SW 1271 (cell line): ENCODE measurements around the gene TOMM40.
"Not testable (repeated sequence)": the region's sequence is repeated elsewhere in the genome, so short reads cannot be mapped to it uniquely, and the experiment has no call there.

Source experiments
- DNase-seq, 2 experiments: peaks; one replicate each; lab custom pipeline; 2025; lab: John Stamatoyannopoulos, UW

TOMM40 gene

GRCh38 chr19:44897835-44898234 lies 6.8 kb downstream of the TOMM40 start:
- no peak for DNase-seq

DNA sequence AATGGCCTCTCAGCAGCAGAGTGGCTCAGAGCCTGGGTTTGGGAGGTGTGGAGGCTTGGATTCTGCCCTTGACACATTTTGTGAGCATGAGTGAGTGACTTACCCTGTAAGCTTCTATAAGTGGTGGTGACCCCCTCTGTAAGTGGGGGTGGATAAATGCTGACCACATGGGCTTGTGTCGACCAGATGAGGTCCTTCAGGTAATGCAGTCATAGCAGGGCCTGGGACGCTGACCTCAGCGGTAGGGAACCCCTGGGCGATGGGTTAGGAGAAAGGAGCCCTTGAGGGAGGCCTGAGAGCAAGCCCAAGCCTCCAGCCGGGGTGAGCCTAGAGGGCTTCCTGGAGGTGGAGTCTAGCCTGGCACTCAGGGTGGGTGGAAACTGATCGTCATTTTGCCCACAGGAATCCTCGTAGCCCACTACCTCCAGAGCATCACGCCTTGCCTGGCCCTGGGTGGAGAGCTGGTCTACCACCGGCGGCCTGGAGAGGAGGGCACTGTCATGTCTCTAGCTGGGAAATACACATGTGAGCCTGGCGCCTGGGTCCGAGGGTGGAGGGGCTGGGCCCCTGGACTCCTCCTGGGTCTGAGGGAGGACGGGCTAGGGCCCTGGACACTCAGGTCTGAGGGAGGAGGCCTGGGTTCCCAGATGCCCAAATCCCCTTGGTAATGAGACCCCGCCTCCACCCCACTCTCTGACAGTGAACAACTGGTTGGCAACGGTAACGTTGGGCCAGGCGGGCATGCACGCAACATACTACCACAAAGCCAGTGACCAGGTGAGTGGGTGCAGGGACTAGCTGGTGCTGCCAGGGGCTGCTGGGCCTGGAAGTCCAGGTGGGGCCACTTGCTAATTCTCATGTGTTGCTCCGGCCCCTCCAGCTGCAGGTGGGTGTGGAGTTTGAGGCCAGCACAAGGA lies 9.5 kb downstream of the TOMM40 start:
- no peak for DNase-seq

- DNase-seq: no peak
These were observed 12.2 kb downstream of the TOMM40 start for GRCh38 chr19:44903216-44903601.

DNA sequence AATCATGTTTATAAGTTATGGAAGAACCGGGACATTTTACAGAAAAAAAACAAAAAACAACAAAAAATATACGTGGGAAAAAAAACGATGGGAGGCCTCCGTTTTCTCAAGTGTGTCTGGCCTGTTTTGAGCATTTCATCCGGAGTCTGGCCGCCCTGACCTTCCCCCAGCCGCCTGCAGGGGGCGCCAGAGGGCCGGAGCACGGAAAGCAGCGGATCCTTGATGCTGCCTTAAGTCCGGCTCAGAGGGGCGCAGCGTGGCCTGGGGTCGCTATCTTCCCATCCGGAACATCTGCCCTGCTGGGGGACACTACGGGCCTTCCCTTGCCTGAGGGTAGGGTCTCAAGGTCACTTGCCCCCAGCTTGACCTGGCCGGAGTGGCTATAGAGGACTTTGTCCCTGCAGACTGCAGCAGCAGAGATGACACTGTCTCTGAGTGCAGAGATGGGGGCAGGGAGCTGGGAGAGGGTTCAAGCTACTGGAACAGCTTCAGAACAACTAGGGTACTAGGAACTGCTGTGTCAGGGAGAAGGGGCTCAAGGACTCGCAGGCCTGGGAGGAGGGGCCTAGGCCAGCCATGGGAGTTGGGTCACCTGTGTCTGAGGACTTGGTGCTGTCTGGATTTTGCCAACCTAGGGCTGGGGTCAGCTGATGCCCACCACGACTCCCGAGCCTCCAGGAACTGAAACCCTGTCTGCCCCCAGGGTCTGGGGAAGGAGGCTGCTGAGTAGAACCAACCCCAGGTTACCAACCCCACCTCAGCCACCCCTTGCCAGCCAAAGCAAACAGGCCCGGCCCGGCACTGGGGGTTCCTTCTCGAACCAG lies 12.8 kb downstream of the TOMM40 start:
- peak; percentile 29 to 42 for DNase-seq

DNA sequence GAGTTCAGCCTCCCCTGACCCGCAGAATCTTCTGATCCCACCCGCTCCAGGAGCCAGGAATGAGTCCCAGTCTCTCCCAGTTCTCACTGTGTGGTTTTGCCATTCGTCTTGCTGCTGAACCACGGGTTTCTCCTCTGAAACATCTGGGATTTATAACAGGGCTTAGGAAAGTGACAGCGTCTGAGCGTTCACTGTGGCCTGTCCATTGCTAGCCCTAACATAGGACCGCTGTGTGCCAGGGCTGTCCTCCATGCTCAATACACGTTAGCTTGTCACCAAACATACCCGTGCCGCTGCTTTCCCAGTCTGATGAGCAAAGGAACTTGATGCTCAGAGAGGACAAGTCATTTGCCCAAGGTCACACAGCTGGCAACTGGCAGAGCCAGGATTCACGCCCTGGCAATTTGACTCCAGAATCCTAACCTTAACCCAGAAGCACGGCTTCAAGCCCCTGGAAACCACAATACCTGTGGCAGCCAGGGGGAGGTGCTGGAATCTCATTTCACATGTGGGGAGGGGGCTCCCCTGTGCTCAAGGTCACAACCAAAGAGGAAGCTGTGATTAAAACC lies 13.5 kb downstream of the TOMM40 start:
- DNase-seq: no peak

DNA sequence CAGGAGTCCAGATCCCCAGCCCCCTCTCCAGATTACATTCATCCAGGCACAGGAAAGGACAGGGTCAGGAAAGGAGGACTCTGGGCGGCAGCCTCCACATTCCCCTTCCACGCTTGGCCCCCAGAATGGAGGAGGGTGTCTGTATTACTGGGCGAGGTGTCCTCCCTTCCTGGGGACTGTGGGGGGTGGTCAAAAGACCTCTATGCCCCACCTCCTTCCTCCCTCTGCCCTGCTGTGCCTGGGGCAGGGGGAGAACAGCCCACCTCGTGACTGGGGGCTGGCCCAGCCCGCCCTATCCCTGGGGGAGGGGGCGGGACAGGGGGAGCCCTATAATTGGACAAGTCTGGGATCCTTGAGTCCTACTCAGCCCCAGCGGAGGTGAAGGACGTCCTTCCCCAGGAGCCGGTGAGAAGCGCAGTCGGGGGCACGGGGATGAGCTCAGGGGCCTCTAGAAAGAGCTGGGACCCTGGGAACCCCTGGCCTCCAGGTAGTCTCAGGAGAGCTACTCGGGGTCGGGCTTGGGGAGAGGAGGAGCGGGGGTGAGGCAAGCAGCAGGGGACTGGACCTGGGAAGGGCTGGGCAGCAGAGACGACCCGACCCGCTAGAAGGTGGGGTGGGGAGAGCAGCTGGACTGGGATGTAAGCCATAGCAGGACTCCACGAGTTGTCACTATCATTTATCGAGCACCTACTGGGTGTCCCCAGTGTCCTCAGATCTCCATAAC lies 14.5 kb downstream of the TOMM40 start, which contains the start of gene APOE:
TSS of gene APOE (plus strand) at position 360 of the 724 bp plus-strand sequence. CDS start 829 bp downstream, outside the sequence.
- no peak for DNase-seq

DNA sequence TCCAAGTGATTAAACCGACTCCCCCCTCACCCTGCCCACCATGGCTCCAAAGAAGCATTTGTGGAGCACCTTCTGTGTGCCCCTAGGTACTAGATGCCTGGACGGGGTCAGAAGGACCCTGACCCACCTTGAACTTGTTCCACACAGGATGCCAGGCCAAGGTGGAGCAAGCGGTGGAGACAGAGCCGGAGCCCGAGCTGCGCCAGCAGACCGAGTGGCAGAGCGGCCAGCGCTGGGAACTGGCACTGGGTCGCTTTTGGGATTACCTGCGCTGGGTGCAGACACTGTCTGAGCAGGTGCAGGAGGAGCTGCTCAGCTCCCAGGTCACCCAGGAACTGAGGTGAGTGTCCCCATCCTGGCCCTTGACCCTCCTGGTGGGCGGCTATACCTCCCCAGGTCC lies 16.6 kb downstream of the TOMM40 start:
- DNase-seq: no peak

DNA sequence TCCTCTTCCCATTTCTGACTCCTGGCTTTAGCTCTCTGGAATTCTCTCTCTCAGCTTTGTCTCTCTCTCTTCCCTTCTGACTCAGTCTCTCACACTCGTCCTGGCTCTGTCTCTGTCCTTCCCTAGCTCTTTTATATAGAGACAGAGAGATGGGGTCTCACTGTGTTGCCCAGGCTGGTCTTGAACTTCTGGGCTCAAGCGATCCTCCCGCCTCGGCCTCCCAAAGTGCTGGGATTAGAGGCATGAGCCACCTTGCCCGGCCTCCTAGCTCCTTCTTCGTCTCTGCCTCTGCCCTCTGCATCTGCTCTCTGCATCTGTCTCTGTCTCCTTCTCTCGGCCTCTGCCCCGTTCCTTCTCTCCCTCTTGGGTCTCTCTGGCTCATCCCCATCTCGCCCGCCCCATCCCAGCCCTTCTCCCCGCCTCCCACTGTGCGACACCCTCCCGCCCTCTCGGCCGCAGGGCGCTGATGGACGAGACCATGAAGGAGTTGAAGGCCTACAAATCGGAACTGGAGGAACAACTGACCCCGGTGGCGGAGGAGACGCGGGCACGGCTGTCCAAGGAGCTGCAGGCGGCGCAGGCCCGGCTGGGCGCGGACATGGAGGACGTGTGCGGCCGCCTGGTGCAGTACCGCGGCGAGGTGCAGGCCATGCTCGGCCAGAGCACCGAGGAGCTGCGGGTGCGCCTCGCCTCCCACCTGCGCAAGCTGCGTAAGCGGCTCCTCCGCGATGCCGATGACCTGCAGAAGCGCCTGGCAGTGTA lies 17.2 kb downstream of the TOMM40 start:
- no peak for DNase-seq

- no peak for DNase-seq
These were observed 17.8 kb downstream of the TOMM40 start for GRCh38 chr19:44908836-44909261.

DNA sequence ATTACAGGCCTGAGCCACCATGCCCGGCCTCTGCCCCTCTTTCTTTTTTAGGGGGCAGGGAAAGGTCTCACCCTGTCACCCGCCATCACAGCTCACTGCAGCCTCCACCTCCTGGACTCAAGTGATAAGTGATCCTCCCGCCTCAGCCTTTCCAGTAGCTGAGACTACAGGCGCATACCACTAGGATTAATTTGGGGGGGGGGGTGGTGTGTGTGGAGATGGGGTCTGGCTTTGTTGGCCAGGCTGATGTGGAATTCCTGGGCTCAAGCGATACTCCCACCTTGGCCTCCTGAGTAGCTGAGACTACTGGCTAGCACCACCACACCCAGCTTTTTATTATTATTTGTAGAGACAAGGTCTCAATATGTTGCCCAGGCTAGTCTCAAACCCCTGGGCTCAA lies 18.7 kb downstream of the TOMM40 start:
- no peak for DNase-seq

DNA sequence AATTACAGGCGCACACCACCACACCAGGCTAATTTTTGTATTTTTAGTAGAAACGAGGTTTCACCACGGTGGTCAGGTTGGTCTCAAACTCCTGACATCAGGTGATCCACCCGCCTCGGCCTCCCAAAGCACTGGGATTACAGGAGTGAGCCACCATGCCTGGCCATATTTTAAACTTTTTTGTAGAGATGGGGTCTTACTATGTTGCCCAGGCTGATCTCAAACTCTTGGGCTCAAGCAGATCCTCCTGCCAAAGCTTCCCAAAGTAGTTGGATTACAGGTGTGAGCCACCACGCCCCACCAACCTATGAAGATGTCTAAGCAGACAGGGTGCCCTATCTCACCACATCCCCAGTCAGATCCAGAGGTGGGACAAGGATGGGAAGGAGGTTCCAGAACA lies 20.8 kb downstream of the TOMM40 start:
- DNase-seq: not testable (repeated sequence)

DNA sequence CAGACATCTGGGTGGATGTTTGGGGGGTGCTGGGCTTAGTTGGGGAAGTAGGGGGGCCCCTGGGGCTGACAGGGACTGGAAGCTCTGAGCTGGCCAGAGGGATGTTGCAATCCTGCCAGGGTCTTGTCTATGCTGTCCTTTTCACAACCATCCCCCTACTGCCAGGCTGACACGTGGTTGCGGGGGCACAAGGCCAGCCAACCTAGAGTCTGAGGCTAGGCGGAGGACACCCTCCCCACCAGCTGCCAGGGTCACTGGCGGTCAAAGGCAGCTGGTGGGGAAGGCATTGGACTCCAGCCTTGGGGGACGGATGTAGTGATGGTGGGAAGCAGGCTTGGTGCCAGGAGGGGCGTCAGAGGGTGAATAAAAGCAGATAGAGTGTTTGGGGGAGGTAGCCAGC lies 21.8 kb downstream of the TOMM40 start:
- DNase-seq: no peak

DNA sequence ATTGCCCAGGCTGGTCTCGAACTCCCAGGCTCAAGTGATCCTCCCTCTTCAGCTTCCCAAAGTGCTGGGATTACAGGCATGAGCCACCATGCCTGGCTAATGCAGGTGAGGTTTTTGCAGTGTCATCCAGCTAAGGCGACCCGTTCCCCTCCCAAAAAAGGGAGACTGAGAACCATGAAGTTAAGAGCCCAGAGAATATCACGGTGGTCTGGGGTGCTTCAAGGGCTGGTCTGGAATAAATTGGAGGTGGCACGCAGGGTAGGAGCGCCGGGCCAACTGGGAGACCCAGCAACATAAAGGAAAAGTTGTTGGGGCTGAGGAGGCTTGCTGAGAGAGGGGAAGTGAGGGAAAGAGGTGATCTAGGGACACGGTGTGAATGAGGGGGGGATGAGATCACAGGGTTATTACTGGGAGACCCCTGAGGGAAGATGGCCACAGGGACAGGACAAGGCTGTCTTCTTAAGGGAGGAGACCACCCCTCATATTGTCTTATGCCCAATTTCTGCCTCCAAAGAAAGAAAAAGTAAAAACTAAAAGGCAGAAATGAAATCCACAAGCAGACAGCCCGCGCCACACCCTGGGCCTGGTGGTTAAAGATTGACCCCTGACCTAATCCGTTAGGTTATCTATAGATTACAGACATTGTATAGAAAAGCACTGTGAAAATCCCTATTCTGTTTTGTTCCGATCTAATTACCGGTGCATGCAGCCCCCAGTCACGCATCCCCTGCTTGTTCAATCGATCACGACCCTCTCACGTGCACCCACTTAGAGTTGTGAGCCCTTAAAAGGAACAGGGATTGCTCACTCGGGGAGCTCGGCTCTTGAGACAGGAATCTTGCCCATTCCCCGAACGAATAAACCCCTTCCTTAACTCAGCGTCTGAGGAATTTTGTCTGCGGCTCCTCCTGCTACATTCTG lies 22.7 kb downstream of the TOMM40 start:
- DNase-seq: not testable (repeated sequence)

- peak; percentile 24 to 70 for DNase-seq
These were observed 23.6 kb downstream of the TOMM40 start, which contains the start of gene APOC1 for GRCh38 chr19:44914433-44915206. TSS of gene APOC1 (plus strand) at chr19:44914608. CDS start at chr19:44914892, 284 bp downstream.

- DNase-seq: no peak
These were observed 33.2 kb downstream of the TOMM40 start for GRCh38 chr19:44924243-44924725.

- DNase-seq: no peak
These were observed 34.2 kb downstream of the TOMM40 start for GRCh38 chr19:44925114-44925891.

GRCh38 chr19:44926245-44927077 lies 35.4 kb downstream of the TOMM40 start:
- not testable (repeated sequence) for DNase-seq
